Measurements from ENCODE around the gene DSTN. TPM values are rescaled to one million over a fixed set of nuclear protein-coding genes. Genes with fewer than 3 reads are reported as not detected.

Gene DSTN
- total RNA-seq, 1 donor from 2014 or later: 96.2 TPM

DNA sequence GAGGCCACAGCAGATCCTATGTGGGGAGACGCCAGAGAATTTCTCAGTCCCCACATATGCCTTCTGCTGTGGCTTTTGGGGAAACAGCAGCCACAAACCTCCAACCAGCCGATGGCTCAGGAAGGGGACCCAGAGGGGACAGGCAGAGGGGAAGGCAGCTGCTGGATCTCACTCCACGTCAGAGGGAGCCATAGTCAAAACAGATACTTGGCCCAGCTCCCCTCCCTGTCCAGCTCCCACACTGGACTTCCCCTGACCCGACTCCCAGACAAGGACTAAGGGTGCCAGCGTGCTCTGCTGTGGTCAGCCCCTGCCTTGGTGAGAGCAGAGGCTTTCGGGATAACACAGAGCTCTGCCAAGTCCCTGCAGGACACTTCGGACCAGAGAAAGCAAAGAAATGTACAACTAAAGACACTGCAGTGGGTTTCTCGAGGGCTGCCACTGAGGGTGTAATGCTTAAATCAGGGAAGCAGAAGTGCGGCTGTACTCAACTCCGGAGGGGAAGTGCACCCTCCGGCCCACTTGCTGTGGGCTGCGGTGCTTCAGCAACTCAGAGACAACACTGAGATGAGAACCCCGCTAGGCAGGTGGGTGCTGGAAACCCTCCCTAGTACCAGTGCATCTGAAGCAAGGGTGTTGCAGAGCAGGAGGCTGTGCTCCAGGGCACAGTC is 64.9 kb downstream of the DSTN start:
- DNase-seq (ENCODE audit: low spot score): no peak
- peak; percentile 45 for ATAC-seq

DNA sequence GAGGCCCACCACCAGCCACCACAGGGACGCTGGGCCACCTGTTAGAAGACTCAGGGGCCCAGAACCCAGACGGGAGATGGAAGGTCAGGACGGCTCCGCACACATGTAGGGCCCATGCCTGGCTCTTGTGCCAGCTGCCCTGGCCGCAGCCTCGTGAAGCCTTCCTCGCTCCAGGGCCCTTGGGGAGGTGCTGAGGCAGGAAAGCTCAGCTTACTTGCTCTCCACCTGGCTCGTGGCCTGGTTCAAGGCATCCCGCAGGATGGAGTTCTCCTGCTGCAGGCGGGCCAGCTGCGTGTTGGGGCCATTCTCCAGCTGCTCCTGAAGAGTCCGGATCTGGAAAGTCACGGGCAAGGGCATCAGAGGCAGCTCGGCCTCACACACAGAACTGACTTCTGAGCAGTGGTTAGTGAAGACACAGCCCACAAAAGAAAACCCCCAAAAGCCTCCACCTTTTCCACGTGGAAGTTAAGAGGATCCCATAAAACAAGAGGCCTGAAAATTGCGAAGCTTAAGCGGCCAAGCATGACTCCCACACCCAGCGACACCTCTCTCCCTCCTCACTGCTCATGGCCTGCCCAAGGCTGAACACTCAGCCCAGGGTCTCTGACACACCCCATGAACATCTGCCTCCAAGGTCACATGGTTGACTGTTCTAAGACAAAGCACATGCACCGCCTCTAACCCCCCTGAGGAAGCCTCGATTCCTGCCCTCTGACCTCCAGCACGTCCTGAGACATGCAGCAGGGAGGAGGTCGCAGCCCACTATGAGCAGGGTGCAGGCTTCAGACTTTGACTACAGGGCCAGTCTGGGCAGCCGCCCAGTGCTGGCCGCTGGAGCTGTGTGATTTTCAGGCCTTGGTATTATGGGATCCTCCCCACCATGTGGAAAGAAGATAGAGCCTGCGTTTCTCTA is 65.7 kb downstream of the DSTN start:
- ATAC-seq (peak; percentile 5), DNase-seq (ENCODE audit: low spot score) (no peak)

DNA sequence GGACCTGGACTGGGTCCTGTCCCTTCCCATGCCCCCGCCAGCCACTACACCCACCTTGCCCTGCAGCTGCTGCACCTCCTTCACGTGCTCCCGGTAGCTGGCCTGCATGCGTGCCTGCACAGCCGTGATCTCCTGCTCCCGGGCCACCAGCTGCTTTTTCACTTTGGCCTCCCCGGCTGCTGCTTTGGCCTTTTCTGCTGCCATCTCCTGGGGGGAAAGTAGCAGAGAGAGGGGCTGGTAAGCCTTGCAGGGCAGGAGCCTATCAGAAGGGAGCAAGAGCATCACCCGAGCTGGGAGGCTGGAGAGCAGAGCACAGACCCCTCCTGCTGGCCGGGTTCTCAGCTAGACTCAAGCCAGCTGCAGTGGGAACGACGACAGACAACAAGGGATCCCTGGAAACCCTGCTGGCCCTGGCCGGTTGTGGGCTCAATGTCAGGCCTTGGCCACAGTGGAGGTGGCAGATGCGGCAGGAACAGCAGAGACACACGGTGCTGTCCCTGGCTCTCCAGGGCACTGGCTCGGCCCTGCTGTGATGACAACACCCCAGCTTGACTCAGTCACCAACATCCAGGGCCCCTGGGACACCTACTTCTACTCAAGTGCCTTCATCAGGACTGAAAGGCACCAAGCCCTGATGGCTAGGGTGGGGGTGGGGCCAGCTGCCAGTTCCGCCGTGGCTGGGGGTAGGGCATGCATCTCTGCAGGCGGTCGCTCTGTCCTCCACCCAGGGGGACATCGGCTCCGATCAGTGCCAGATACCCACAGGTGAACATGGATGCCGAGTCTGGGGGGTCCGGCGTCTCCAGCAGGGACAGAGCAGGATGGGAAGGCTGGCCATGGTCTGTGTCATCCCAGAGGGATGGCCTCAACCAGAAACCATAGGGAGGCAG is 66.9 kb downstream of the DSTN start:
- DNase-seq (ENCODE audit: low spot score) (no peak), ATAC-seq (no peak)

DNA sequence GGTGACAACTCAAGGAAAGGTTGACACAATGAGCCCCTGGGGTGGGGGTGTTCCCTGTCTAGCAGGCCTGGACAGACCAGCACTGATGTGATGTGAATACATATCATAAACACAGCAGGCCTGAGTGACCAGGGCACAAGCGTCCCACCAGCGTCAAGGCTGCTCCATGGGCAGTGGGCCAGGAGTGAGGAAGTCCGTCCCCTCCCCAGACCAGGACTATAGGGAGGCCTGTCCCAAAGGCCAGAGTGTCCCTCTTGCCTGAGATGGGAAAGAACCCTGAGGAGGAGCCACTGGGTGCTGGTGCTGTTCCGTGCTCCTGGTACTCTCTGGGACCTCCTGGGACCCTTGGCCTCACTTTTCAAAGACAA is 67.5 kb downstream of the DSTN start:
- DNase-seq (ENCODE audit: low spot score) (no peak), ATAC-seq (no peak)

DNA sequence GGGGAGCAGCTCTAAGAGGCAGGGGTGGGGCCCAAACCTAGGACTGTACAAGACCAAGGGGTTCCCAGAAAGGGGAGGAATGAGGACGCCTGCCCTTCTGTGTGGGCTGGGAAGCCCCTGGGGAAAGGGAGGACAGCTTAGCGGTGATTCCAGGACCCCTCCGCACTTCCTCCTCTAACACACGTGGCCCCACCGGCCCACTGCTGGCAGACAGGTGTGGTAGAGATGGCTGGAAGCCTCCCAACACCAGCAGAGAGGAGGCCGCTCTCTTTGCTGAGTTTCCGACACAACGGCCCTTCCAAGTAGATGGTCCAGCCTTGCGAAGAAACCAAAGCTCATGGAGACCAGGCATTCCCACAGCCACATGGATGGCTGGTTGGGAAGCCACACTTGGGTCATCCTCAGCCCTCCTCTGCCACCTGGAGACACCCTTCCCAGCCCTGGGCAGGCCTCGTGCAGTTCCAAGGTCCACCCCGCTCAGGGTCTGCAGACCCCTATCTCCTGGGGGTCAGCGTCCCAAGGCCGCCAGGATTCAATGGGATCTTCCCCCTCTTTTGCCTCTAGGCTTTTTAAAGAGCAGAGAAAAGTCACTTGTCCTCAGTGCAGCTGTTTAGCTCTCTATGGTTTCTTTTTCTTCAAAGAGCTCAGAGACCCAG is 68.2 kb downstream of the DSTN start:
- DNase-seq (ENCODE audit: low spot score) (no peak), ATAC-seq (no peak)

DNA sequence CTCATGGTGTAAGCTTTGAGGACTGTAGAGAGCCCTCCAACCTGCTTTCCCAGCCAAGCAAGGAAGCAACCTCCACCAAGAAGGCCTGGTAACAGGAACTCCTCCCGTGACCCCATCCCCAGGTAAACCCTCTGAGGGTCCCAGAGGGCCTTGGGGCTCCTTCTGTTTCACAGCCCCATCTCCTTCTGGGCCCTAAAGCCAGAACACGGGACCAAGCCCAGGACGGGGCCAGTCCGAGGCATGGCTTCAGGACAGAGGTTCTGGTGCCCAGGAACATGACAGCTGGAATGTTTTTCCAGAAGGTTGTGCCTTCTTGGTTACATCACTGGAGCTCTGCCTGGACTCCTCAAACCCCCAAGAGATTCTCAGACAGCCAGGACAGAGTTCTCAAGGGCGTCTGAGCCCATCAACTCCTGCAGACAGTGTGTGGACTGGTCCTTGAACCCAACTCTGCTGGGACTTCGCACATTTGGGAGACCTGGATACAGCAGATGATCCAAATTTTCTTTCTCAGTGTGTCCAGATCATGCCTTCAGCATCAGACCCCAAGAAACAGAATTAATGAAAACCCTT is 69.0 kb downstream of the DSTN start:
- ATAC-seq (no peak), DNase-seq (ENCODE audit: low spot score) (no peak)

DNA sequence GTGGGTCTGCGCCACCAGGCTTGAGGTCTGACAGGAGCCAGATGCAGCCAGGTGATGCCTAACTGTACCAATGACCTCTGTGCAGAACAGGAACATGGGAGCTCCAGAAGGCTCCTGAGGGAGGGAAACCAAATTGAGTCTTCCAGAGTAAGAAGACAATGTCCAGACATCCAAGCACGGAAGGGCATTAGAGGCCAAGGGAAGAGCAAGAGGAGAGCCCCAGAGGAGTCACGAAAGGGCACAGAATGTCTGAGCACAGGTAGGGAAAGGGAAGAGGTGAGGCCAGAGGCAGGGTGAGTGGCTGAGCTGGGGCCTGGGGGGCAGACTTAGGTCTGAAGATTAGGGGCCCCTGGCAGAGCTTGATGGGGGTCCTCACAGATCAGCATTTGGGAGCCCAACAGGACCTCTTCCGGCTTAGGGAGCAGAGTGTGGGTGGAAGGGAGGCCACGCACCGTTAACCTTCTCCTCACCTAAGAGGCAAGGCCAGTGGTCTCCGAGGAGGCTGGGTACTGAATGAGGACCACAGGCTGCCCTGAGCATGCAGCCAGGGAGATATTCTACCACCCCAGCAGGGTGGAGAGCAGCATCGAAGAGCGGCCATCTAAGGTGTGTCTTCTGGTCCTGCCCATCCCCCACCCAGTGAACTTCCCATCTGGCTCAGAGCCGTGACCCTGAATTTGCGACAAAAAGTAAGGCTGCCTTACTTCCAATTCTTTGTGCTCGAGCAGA is 70.4 kb downstream of the DSTN start:
- no peak for DNase-seq (ENCODE audit: low spot score)
- no peak for ATAC-seq

DNA sequence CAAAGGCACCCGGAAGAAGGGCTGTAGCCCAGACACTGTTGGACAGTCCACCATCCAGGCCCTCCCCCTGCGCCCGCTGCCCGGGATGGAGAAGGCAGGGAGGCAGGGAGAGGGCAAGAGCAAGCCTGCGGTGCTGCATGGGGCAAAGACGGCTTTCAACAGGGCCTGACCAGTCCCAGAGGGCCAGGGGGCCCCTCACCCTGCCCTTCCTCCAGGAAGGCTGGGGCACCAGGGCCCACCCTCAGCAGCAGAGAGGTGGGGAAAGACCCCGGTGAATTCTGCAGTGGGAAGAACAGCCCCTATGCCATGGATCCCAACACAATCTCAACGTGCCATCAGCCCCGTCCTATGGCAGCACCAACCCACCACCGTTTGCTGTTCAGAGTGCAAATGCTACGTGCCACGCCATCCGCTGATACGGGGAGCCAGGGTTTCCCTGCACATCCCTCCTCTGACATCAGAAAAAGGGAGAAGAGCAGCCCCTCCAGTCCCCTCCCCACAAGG is 71.1 kb downstream of the DSTN start:
- no peak for DNase-seq (ENCODE audit: low spot score)
- no peak for ATAC-seq

DNA sequence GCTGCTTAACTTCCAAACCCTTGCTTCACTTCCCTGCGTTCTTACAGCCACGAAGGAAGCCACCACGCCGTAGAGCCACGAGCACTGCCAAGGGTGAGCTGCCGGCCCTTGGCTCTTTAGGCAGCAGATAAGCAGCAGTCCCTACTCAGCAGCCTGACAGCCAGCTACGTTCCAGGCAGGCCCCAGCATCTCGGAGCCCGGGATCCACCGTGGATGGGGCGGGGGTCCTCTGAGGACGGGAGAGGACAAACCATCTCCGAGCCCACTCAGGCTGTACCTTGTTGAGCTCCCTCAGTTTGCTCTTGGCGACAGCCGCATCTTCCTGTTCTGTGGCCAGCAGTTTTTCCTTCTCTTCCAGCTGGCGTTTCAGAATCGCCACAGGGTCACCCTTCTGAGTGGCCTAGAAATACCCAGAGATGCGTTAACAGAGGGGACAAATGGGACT is 71.7 kb downstream of the DSTN start:
- DNase-seq (ENCODE audit: low spot score): no peak

DNA sequence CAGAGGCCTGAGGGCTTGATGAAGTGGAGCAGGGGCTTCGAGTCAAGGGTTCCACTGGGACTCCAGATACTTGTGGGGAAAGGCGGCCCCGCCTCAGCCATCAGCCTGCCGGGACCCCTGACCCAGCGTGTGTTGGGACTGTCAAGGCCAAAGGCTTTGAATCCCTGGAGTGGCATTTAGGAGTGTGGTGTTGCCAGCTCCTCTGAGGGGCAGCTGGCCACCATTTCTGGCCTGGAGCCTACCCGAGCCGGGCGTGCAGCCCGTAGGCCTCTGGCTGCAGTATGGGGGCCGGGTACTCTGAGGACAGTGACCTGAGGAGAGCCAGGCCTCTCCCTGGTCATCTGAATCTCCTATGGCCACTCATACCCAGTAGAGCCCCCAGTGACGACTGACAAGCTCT is 72.1 kb downstream of the DSTN start:
- DNase-seq (ENCODE audit: low spot score) (no peak), ATAC-seq (peak; percentile 65)

More for the DNA sequence above, 71.7 kb downstream of the DSTN start:
- ATAC-seq: no peak

DNA sequence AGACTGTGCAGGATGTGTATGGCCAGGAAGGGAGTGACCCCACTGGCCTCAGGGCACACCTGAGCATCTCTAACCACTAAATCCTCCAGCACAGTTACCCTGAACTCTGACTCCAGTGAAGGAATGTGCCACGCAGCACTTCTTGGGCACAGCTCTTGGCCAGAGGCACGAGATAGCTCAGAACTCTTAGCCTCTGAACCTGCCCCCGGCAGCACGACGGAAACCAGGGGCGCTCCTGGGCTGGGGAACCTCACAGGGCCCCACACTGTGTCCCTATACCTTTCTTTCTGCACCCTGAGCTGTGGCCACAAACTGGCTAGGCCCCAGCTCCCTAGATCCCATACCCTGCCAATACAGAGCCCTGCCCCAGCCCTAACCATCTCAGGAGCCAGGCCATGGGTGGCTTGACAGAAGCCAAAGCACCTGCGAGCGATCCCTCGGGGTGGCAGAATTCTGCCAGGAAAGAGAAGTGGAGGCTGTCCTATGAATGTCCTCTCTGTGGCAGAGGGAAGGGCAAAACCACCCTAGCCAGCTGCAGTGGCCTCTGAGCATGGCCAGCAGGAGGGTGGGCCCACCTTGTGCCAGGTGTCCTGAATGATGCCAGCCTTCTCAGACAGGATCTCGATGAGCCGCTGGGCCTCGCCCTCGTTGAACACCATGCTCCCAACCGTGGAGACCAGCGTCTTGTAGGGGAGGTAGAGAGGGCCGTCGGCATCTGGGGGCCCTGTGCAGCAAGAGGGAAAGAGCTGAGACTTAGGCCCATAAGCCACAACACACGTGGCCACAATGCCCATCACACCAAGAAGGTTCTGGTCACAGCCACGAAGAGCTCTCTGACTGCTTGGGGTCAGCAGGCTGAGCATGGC is 72.8 kb downstream of the DSTN start:
- ATAC-seq: peak; percentile 42
- DNase-seq (ENCODE audit: low spot score): no peak

DNA sequence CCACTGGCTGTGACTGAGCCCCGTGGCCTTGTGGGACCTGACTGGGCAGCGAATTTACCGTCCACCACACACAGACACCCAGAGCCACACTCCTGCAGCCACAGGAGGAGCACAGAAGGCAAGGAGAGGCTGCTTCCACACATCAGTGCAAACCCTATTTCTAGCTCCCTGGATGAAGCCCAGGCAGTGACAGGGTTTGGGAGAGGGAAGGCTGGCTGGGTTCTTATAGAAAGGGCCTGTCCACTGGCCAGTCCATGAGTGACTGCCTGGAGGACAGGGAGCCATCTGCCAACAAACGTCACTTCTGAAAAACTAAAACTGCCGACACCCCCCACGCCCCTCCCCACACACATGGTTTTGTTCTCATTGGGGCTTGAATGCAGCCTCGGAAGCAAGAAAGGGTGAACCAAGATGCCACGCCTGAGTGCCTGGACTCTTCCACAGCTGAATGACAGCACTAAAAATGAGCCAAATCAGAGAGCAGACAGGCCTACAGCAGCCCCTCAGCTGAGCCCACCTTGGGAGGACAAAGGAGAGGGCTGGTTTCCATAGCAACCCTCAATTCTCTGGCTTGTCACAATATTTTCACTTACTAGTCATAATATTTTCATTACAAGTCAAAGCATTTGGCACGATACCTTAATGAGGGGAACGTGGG is 73.8 kb downstream of the DSTN start:
- no peak for DNase-seq (ENCODE audit: low spot score)
- no peak for ATAC-seq

DNA sequence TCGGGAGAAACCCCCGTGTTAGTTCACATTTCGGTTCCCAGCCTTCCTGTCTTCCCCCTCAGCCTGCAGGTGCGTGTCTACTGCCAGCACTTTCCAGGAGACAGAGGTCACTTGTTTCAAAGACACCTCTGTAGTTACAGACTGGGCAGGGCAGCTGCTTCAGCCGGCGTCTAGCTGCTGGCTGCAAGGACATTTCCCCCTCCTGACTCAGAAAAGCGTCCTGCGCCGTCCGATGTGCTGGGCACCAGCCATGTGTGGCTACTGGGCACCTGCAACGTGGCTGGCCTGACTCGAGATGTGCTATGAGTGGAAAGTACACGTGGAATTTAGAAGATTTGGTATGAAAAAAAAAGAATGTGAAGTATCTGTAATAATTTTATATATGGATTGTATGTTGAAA is 74.6 kb downstream of the DSTN start:
- peak; percentile 27 for ATAC-seq

DNA sequence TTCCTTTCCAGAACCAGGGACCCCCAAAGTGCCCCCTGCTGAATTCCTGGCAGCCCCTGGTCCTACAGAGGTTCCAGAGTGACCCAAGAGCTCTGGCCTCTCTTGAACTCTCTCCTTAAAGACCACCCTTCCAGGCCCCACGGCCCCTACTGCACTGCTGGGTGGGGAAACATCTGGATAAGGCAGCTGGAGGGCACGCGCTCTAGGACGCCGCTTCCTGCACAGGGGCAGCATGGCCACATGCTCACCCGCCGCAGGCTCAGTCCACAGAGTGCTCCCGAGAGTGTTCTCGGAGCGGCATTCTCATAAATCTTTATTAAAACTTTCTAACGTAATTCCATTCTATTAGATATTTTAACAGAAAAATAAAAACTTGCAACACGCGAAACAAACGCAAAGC is 75.1 kb downstream of the DSTN start:
- ATAC-seq: no peak
- no peak for DNase-seq (ENCODE audit: low spot score)

More for the DNA sequence above, 74.6 kb downstream of the DSTN start:
- DNase-seq (ENCODE audit: low spot score): no peak

DNA sequence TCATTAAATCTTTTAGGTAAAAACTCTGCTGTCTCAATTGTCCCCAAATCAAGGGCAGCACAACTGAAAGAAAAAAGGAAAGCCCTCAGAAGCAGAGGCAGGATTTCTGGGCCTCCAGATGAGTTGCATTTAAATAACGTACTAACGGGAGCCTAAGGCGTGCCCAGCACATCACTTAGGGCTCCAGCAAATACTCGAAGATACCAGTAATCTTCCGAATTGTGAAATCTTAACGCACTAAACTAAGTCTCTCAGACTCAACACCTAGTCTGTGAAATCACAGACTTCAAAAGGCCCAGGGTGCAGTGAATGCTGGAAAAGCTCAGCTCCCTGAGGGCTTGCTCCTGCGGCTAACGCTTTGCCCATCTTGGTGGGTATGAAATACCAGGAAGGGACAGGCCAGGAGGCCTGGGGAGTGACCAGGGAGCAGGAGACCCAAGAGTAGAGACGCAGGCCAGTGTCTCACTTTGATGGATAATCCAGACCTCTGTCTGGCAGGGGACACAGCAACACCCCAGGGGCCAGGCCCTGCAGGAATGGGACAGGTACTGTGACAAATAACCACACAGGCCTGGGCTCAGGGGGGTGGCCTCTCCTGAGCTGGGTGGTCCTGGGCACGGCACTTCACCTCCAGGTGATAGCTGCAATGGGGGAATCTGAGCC is 75.8 kb downstream of the DSTN start:
- no peak for DNase-seq (ENCODE audit: low spot score)

DNA sequence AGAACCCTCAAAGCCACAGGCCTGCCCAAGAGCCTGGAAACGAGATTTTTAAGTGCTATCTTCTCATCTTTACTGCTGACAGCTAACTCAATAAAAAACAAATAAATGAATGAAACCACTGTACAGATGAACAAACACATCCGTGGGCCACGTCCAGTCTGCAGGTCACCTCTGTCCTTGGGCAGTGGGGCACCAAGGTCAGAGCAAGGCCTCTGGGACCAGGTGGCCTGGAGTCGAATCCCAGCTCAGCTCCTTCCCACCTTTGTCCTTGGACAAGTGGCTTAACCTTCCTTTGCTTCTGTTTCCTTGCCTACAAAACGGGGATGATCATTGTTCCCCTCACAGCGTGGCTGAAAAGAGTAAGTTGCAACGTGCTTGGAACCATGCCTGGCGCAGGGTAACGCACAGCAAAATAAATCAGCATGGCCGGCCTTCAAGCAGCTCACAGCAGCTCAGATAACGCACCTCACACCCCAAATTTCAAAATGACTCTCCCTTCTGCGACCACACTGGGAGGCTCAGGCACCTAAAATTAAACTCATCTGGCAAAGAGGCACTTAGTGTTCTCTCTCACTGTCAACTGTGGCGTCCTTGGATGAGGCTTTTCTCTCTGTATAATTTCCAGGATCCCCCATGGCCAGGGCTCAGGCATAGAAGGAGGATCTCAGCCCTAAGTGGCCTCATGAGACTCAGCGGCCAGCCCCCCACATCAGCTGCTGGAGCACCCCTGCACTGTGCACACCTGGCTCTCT is 76.5 kb downstream of the DSTN start:
- DNase-seq (ENCODE audit: low spot score) (no peak), ATAC-seq (no peak)

More for the DNA sequence above, 75.8 kb downstream of the DSTN start:
- ATAC-seq: no peak

DNA sequence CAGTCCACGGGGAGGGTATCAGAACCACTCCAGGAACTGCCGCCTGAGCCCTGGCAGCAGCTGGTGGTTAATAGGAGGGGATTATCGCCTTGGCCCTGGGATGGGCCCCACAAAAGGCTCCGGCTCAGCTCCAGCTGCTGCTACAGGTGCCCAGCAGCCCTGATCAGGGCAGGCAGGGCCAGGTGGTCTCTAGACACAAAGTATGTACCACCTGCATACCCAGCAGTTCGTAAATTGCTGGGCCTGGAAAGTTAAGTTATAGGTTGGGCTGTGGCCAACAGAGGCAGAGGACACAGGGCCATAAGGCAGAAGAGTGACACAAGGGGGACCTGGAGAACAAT is 77.1 kb downstream of the DSTN start:
- ATAC-seq (no peak), DNase-seq (ENCODE audit: low spot score) (no peak)

All from left lobe of liver (tissue), 2 donors.